GM18505 (cell line): ENCODE data around the gene C2orf74.
"Not testable (repeated sequence)": the region's sequence is repeated elsewhere in the genome, so short reads cannot be mapped to it uniquely, and the experiment has no call there.

Source experiments
- ATAC-seq: cut with Tn5 transposase; IDR thresholded peaks from one replicate; pipeline ENCODE4 v1.9.1; 2021; ENCODE audit not compliant: unreplicated experiment
- POLR2A ChIP-seq: IDR thresholded peaks from 4 replicates; pipeline ENCODE4 v1.6.1; 2011; ENCODE audit warnings: borderline replicate concordance; ENCODE audit not compliant: insufficient read depth, insufficient read length; ENCODE audit errors: extremely low read depth

C2orf74 gene

DNA sequence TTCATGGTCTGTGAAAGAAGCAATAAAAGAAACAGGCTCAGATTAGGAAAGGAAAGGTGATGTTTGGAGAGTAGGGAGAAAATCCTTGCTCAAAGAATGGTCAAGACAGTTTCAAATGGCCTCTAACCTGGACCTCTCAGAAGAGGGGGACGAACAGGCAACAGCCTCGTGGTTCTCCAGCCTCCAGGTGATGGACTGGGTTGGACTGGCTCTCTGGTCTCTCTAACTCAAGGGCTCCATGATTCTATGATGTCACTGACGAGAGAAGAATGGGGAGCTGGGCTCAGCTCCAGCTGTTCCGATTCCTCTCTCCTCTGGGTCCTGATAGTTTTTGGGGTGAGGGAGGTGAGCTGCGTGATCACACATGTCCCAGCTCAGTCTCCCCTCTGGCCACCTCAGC is at the start of gene C2orf74:
Gene C2orf74, plus strand, starts transcription at position 301 of the 400 bp plus-strand sequence. CDS start 327 bp downstream, outside the sequence.
- no peak for TF ChIP-seq POLR2A
- no peak for ATAC-seq

DNA sequence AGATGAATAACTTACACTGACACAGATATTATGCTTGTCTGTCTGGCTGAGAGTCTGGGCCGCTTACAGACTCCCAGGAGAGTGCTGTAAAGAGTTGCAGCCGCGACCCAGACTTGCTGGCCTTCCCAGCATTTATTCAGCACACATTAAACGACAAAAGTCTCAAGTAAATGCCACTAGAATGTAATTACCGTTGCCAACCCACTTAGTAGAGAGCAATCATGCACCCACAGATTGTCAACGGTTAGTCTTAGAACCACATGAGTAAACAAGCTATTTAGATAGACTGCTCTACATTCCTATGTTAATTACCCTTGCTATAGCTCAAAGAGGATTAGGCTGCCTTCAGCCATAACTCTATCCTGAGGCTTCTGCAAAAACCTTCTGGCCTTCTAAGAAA is 47.8 kb upstream of the C2orf74 start:
- no peak for TF ChIP-seq POLR2A
- no peak for ATAC-seq

DNA sequence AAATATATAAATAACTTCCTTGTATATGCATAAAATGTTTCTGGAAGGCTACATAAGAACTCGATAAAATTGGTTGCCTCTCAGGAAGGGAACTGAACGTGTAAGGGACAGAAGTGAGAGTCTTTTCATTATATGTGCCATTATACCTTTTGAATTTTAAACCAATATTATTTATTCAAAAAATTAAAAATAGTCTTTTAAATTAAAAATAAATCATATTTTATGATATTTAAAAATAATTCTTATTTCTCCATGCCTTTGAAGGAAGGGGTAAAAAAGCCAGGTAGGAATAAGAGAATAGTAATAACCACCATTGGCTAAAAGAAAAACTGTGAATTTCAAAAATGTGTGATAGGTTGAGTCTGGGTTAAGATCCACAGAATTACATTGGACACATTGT is 45.7 kb upstream of the C2orf74 start:
- no peak for ATAC-seq
- no peak for TF ChIP-seq POLR2A

DNA sequence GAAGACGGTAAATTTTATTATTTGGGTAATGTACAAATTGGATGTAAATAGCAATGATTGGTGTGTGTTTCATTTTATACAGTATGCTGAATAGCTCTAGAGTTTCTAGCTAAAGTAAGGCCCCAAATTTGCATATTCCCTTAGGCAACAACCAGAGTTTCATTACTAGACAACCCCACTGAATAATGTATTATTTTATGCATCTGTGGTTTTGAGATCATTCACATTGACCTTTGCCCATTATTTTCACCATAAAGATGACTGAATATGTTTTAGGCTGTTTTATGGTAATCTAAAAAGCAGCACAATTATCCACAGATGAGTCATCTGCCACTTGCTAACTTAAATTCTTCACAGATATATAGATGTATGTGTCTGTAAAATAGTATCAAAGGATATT is 44.5 kb upstream of the C2orf74 start:
- no peak for ATAC-seq
- no peak for TF ChIP-seq POLR2A

DNA sequence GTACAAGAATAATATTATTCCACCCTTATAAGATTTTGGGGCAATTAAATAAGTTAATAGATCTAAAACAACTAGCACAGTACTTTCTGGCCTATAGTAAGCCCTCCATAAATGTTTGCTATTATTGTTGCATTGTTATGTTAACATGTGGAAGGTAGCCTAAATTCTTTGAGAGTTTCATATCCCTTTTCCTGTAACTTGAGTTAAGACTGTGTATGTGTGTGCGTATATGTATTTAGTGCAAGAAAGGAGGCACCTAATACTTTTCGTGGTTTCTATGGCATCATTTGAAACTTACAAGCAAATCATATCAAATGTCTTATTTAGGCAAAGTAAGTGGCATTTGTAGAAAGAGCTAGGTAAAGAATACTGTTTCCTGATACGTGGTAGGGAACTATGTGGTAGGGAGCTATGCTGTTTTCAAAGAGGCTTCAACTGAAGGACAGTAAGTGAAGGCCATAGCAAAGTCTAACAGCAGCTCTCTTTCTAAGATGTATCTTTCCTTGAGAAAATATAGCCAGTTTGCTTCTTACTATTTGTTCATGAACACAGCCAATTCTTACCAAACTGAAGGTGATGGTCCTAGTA is 36.8 kb upstream of the C2orf74 start:
- TF ChIP-seq POLR2A, result no peak
- no peak for ATAC-seq

DNA sequence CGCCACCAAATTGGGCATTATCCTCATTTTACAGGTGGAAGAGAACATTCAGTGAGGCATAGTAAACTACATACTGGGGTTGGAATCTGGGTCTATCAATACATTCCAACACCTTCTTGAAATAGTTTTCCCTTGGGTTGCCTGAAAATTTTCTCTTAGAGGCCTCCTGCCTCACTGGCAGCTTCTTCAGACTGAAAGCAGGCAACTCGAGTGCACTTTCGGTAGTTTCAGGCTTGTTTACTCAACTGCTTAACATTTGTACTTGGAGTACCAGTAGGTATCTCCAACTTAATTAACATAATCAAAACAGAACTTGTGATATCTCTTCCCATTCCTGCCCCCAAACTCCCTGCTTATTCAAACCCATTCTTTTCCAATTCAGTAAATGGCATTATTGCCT is 36.2 kb upstream of the C2orf74 start:
- ATAC-seq, result no peak
- no peak for TF ChIP-seq POLR2A

DNA sequence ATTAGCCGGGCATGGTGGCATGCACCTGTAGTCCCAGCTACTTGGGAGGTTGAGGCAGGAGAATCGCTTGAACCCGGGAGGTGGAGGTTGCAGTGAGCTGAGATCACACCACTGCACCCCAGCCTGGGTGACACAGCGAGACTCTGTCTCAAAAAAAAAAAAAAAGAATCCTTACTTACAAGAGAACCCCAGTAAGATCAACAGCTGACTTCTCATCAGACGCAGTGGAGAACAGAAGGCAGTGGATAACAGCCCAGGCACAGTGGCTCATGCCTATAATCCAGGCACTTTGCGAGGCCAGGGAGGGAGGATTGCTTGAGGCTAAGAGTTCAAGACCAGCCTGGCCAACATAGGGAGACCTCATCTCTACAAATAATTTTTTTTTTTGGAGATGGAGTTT is 33.9 kb upstream of the C2orf74 start:
- not testable (repeated sequence) for ATAC-seq

DNA sequence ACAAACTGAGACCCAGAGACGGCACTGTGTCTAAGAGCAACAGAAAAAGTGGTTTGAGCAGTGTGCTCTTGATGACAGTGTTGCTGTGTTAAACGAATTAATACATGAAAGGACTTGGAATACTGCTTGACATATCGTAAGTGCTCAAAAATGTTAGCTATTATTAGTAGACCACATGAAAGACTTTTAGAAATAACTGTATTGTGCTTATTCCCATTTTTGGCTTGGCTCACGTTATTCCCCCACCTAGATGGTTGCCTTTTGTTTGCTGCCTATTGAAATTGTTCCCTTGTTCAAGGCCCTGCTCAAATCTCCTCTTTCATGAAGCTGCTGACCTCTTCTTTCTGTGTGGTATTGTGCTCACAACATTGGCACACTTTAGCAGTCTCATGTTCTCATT is 27.8 kb upstream of the C2orf74 start:
- no peak for ATAC-seq
- no peak for TF ChIP-seq POLR2A

DNA sequence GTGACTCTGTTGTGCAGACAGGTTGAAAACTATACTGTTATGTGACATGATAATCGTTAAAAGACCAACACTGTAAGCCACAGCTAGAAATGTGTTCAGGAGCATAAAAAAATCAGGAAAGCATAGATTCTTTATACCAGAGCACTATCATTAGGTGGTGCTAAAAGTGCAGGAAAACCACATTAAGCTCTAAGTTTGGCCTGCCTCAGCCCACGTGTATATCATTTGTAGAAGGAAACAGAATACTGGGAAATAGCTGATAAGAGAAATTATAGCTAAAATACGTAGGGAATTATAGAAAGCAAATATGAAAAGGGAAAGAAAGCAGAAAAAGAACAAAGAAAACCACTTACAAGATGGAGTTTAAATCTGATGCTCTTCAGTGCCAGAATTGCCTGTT is 26.5 kb upstream of the C2orf74 start:
- ATAC-seq, result no peak
- TF ChIP-seq POLR2A, result no peak

DNA sequence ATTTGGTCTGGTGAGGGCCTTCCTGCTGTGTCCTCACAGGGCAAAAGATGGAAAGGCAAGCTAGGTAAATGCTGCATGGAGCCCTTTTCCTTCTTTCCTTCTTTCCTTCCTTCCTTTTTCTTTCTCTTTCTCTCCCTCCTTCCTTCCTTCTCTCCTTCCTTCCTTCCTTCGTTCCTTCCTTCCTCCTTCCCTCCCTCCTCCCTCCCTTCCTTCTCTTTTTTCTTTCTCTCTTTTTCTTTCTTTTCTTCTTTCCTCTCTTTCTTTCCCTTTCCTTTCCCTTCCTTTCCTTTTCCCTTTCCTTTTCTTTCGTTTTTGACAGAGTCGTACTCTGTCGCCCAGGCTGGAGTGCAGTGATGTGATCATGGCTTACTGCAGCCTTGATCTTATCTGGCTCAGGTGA is 23.1 kb upstream of the C2orf74 start:
- no peak for TF ChIP-seq POLR2A
- no peak for ATAC-seq

DNA sequence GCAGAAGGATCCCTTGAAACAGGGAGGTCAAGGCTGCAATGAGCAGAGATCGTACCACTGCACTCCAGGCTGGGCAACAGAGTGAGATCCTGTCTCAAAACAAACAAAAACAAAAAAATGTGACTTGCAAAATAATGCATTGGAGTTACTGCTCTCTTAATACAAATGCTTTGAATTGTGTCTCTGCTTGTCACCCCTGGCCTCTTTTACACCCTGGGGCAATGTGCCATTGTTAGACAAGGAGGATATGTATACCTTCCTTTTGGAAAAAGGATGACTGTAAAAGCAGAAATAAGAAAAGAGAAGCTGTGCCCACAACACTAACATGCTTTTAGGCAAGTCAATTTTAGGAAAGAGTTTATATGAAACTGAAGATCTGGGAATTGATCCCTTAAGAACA is 20.8 kb upstream of the C2orf74 start:
- TF ChIP-seq POLR2A, result no peak

DNA sequence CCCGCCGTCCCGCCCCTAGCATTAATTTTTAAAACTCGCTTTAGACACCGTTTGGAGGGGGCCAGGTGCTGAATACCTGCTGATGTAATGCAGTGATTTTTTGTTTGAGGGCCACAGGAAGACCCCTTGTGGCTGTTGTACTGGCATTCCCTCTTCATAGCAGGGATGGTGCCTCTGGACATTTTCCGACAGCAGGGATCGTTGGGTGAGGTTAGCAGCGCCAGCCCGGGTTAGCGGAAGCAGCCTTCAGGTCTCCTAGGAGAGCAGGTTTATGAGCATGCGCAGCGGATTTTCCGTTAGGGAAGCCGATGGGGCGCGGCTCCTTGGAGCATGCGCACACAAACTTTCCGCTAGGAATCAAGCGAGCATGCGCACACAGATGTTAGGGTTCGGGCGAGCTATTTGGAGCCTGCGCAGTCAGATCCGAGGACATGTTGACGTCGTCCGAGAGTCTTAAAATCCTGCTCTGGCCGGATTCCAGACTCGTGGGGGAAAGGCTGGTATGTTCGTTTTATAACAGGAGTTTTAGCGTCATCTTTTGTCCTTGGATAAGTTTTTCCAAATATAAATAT is 17.2 kb upstream of the C2orf74 start:
- peak; percentile 91 for TF ChIP-seq POLR2A
- peak; percentile 84 for ATAC-seq

More for the DNA sequence above, 20.8 kb upstream of the C2orf74 start:
- ATAC-seq, result no peak

DNA sequence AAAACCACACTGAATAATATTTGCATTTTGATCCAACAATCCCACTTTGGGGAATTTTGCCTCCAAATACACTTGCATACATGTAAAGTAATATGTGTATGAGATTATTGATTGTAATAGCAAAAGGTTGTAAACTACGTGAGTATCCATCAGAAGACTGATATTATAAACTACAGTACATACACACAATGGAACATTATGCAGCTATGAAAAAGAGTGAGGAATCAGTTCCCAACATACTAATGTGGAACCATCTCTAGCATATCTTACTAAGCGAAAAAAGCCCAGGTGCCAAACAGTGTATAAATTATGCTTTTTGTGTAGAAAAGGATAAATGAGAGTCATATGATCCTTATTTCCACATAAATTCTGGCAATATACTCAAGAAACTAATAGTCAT is 16.0 kb upstream of the C2orf74 start:
- no peak for TF ChIP-seq POLR2A
- no peak for ATAC-seq

DNA sequence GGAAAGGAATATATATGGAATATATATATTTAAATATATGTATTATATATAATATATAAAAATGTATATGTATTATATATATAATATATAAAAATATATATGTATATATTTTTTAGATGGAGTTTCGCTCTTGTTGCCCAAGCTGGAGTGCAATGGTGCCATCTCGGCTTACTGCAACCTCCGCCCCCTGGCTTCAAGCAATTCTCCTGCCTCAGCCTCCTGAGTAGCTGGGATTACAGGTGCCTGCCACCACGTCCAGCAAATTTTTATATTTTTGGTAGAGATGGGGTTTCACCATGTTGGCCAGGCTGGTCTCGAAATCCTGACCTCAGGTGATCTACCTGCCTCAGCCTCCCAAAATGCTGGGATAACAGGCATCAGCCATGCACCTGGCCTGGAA is 13.9 kb upstream of the C2orf74 start:
- ATAC-seq, result not testable (repeated sequence)

DNA sequence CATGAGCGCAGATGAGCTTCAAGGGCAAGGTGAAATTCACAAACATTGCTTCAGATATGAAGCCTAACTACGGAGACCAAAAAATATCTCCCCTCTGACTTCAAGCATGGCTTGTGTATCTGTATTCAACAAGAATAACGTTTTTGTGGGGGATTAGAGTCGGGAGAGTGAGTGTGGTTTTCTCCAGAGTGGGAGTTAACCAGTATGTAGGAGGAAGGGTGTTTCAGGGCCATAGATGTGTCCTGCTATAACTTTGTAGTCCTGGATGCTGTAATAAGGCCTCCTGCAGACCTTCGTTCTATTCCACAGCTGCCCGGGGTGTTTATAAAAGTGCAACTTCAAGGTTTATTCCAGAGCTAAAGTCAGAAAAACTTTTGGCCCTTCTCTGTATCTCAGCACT is 12.9 kb upstream of the C2orf74 start:
- TF ChIP-seq POLR2A, result no peak
- no peak for ATAC-seq
